GOT3 (cell line): ENCODE data around the gene DUT.

Experiments used
- DNase-seq: peaks from one replicate; lab custom pipeline; 2025; ENCODE audit warnings: mixed read lengths; lab: John Stamatoyannopoulos, UW

DUT gene

DNA sequence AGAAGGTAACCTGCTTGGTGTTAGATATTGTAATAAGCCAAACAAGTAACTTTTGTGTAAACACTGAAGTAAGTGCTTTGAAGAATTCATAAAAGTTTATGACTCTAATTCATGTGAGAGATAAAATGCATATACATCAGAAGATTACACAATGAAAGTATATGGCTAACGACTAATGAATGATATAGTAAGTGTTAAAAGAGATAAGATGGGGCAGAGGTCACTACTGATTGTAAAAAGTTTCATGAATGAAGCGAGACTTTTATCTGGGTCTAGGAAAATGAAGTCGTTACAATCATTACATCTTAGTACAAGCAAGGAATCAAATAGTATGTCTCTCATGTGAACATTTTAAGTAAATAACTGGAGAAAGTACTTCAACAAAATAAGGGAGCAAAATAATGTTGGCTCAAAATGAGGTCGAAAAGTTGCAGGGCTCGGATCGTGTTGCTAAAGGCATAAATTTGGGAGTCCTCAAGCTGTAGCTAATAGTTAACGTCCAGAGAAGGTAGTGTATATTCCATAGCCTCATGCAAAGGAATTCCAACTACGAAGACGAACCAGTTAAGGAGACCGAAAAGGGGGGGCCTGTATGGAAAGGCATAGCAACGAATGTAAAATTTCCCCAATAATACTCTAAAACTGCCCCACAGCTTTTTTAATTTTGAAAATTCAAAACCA is 984 bp upstream of the DUT start:
- no peak for DNase-seq

GRCh38 chr15:48331796-48332641 is 790 bp downstream of the DUT start:
- DNase-seq, result no peak

DNA sequence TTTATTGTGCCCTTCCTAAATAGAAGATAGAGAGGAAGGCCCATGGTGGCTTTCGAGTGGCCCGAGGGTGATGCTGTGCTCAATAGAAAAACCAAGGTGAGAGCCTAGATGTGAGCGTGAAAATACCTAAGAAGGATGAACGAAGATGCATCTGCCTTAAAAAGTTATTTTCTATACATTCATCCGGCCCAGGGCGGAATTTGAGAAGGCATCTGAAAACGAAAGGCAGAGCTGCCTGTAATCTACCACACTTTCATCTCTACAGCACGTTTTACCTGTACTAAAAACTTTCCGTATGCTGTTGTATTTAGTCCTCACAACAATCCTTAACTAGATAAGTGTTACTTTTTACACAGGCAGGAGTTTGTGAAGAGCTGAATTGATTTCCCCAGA is 1.4 kb downstream of the DUT start:
- DNase-seq, result no peak

GRCh38 chr15:48333540-48333939 is 2.3 kb downstream of the DUT start:
- no peak for DNase-seq

DNA sequence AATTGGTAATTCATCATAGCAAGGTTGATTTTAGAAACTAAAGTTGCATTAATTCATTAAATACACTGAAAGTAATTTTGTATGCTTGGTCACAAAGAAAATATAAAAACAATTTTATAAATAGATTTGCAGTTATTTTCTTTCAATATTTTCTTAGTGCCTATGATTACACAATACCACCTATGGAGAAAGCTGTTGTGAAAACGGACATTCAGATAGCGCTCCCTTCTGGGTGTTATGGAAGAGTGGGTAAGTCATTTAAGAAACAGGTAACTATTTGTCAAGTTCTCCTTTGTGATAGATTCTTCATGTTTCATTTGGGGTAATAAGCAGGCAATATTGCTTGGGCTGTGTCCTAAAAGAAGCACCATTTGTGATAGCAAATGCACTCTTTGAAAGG is 3.0 kb downstream of the DUT start:
- no peak for DNase-seq

DNA sequence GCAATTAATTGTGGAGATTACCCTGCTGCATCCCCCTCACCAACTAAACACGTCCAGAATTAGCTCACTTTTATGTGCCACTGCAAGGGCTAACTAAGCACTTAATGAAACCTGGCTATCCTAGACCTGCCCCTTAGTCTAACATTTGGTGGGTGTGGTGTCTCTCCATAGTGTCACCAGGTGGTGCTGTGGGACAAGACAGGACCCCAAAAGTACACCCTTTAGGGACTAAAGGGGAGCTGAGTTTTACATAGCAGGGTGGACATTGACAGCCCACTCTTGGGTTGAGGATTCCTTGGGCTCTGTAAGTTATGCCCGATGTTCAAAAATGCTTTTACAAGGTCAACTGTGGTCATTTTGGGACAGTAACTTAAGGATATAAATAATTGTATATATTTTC is 5.7 kb downstream of the DUT start:
- no peak for DNase-seq

DNA sequence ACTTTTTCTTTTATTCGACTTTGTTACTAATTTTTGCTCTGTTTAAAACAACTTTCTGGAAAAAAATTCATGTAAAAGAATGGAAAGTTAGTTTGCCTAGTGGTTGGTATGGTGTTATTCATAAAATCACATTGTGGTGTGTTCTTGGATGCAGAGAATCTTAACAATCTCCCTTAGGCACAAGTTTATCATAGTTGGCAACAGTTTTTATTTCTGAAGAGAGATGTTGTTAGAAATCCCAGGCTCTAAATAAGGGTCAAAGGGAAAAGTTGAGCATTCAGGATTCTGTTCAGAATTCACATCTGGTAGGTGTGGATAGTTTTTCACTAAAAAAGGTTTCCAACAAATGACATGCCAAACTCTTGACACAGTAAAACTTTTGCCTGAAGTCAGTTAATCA is 6.4 kb downstream of the DUT start:
- DNase-seq, result no peak

- DNase-seq, result no peak
Measured at GRCh38 chr15:48340111-48340510, 8.9 kb downstream of the DUT start.

GRCh38 chr15:48343865-48344264 is 12.6 kb downstream of the DUT start:
- DNase-seq, result no peak

- DNase-seq, result no peak
Measured at GRCh38 chr15:48345516-48345915, 14.3 kb downstream of the DUT start.

- no peak for DNase-seq
Measured at GRCh38 chr15:48352474-48353072, 21.3 kb downstream of the DUT start.

- DNase-seq, result no peak
Measured at GRCh38 chr15:48354694-48355303, 23.6 kb downstream of the DUT start.

DNA sequence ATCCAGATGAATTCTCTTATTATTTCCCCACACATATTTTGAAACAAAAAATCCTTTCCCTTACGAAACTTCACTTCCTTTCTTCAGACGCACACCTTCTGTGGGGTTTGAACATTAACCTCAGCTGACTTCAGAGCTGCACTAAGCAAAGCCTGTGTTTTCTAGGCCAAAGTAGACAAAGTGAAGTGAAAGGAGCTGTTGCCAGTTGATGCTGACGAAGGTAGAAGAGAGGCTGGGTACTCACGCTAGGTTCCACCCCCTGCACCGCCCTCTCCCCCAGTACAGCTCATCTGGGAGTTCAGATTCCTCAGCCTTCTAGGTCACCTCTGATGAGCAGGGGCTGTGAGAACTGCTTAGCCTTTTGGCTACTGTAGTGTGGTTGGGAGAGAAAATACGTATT is 24.1 kb downstream of the DUT start:
- DNase-seq, result no peak

GRCh38 chr15:48358229-48359152 is 27.3 kb downstream of the DUT start:
- DNase-seq, result no peak

- DNase-seq, result no peak
Measured at GRCh38 chr15:48360841-48361240, 29.6 kb downstream of the DUT start.

- DNase-seq, result no peak
Measured at GRCh38 chr15:48361685-48362084, 30.5 kb downstream of the DUT start.

DNA sequence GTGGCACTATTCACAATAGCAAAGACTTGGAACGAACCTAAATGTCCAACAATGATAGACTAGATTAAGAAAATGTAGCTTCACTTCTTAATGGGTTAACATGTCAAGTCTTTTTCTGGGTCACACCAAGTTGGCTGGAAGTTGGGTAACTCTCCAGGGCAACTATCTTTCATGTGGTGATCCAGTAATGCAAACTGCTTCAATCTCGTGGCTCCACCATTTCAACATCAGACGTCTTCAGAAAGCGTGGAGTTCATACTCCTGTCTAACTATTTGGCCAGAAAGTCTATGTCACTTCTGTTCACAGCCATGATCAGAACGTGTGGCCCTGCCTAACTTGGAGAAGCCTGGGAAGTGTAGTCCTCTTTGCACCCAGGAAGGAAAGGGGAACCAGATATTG is 32.2 kb downstream of the DUT start:
- DNase-seq, result no peak

- no peak for DNase-seq
Measured at GRCh38 chr15:48365575-48365974, 34.3 kb downstream of the DUT start.

- DNase-seq, result no peak
Measured at GRCh38 chr15:48366584-48367312, 35.5 kb downstream of the DUT start.

- DNase-seq, result no peak
Measured at GRCh38 chr15:48367483-48367882, 36.3 kb downstream of the DUT start.

DNA sequence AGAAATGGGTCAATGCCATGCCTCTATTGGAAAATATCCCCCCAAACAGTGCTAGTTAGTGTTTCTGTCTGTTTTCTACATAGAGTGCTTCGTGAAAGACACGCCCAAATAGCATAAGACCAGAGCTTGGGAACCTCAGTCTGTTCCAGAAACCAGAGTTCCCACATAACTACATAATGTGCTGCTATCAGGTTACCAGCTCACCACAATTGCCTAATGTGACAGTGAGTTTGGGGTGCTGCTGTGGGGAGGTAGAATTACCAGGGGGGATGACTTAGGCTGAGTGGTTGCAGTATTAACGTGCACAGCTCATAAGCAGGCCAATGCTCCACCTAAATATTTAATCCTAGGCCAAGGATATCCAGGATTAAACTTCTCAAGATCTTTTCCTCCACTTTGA is 39.2 kb downstream of the DUT start:
- DNase-seq, result no peak
